Stimulated activated CD8-positive, alpha-beta memory T cell treated with anti-CD3 and anti-CD28 coated beads, Interleukin-7, amount 100 ng/mL, for 48 hours (primary cell): ENCODE data around the gene NOS1AP.
"Not testable (repeated sequence)": the region's sequence is repeated elsewhere in the genome, so short reads cannot be mapped to it uniquely, and the experiment has no call there.

Experiments
- DNase-seq, 2 donors: peaks; one replicate each; pipeline ENCODE4 v3.0.0-alpha.2; 2020; ENCODE audit warnings: low read depth in 1 of 2; ENCODE audit errors: extremely low read depth in 1 of 2

NOS1AP gene

GRCh38 chr1:162191396-162192305 is 122.2 kb downstream of the NOS1AP start:
- no peak for DNase-seq

GRCh38 chr1:162192306-162192678 is 122.8 kb downstream of the NOS1AP start:
- no peak for DNase-seq

GRCh38 chr1:162192763-162193162 is 123.3 kb downstream of the NOS1AP start:
- DNase-seq = no peak

- no peak for DNase-seq
Observed at GRCh38 chr1:162193221-162193620, 123.7 kb downstream of the NOS1AP start.

DNA sequence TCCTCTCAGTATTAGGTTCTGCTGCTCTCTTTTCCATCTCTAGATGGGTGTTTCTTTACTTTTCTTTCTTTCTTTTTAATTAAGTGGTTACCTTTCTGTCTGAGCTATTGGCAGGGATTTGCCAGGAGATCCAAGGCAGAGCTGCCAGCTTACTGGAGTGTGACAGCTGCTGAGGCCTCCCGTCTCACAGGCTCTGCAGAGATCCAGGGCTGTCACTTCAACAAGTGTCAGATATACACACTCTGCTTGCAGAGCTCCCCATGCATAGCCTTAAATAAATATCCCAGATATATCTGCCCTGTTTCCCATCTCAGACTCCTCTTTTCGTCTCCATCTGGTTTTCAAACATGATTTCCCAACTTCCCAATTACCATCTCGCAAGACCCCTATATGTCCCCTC is 124.3 kb downstream of the NOS1AP start:
- DNase-seq = no peak

- DNase-seq = no peak
Observed at GRCh38 chr1:162195567-162195966, 126.1 kb downstream of the NOS1AP start.

DNA sequence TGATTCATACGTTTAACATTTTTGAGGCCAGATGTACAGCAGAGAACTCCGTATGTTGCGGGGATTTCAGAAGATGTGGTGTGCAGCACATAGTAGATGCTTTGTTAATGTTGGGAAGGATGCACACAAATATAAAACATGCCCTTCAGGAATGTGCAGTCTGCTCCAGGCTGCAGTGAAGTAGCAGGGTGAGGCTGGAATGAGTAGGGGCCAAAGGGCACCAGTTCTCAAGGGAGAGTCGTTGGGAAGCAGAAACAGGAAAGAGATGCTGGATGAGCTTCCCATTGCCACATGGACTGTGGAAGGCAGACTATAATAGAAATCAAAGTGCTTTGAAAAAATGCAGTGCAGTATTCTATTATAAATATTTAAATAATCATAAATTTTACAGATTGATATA is 126.9 kb downstream of the NOS1AP start:
- no peak for DNase-seq

DNA sequence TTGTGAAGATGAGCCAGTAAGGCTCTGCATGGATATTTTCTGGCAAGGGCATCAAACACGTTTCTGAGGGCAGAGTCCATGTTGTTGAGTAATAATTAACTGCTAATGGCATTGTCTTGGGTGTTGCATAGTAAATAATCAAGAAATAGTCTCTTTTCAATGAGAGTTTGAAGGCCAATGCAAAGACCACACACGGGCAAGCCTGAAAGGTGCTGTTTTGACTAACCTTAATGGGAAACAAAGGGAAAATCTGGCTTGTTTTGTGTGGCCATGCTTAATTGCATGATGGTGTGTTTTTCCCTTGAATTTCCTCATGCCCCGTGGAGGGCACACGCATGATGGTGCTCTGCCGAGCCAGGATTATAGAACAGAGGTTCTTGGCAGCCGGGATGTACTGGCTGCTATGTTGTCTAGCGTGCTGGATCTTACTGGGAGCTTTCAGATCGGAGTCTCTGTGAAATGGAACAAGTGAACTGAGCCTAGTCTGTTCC is 127.6 kb downstream of the NOS1AP start:
- DNase-seq = no peak

DNA sequence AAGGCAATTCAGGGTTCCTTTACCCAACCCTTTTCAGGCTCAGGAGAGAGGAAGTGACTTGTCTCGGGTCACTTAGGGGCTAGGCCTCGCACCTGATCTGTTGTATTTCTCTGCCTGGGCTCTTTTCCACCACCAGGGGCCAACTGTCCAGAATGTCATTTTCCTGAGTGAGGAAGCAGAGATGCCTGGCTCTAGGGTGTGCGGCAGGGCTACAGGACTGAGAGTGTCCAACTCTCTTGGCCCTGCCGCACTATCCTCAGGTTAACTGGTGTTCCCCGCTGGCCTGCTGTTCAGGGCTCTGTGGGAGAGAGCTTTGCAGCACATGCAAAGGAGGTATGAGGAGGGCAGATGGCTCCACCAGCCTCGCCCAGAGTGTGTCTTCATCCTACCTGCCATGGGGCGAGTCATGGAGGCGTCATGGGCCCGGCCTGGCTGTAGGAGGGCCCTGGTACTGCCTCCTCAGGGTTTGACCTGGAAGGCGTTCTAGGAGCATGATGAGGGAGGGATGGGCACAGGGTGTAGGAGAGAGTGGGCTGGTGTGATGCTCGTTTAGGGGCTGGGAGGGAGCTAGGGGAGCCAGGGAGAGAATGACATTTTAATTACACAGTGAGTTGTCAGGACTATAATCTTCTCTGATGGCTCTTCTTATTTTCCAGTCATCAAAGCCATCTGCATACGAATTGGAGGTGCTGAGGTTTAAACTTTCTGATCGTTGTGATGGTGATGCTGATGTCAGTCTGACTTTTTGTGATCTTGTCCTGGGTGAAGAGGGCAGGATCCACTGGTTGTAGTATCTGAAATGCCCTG is 128.3 kb downstream of the NOS1AP start:
- no peak for DNase-seq

DNA sequence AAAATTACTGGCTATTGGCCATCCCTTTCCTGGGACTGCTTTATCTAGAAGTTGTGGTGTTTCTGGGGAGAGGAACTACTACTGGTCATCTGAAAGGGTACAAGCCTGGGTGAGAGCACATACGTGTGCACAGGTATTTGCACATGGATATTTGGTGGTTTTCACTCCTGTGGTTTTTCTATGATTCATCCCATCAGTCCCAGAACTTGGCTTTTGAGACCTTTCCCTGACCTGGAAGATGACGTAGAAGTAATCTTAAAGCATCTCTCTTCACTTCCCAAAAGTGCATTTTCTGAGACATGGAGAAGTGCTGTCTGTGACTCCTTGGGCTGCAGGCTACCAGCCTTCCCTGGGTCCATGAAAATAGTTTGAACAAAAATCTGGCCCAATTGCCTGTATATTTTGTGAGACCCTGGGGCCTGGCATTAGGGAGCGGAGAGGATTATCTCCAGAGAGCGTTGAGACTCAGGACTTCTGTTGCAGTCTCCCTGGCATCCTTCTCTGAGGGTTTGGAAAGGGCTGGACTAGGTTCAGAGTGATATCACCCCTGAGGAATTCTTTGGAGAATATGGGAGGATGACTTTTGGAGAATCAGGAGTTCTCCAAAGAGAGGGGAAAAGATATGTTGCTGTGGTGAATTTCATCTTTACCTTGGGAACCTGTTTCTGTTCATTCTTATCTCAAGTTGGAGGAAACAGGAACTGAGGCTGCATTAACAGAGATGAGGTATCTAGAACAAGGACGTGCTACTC is 130.8 kb downstream of the NOS1AP start:
- DNase-seq = no peak

GRCh38 chr1:162201062-162201461 is 131.6 kb downstream of the NOS1AP start:
- not testable (repeated sequence) for DNase-seq

DNA sequence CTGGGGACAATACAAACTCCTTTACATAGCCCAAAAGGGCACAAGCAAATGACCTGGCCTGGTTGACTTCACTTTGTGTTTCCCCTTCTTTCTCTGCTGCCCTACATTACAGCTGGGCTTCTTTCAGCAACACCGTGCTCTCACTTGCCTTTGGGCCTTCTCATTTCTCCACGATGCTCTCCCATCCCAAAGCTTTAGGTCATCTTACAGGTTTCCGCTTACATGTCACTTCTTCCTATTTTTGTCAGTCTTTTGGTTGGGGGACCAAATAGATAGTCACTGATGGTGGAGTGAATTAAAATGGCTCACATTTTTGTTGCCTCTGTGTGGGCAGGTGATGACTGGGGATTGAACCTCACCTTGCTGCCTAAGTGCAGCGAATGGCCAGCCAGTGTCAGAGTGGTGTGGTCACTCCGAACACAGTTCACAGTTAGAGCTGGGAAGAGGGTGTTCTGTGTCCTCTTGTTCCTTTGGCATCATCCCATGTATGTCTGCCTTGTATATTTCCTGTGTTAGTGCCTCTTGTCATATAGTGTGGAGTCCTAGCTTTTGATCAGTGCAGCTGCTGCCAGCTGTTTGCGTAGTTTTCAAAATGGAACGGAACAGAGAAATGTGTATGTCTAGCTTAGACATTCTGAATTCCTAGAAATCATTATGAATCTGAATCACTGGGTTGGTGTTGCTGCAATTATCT is 134.8 kb downstream of the NOS1AP start:
- no peak for DNase-seq

DNA sequence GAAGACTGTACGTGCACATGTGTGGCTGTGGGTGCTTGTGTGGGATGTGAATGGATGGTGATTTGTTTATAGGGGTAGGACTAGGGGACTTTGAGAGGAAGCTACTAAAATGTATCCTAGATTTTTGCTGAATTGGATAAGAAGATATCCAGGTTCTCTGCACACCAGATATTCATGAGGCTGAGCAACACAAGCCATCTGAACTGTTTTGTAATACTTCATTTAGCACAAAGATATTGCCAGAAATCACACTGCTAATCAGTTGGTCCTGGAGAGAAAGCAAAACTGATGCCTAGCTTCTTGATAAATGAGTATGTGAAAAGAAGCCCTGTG is 135.3 kb downstream of the NOS1AP start:
- DNase-seq = no peak

DNA sequence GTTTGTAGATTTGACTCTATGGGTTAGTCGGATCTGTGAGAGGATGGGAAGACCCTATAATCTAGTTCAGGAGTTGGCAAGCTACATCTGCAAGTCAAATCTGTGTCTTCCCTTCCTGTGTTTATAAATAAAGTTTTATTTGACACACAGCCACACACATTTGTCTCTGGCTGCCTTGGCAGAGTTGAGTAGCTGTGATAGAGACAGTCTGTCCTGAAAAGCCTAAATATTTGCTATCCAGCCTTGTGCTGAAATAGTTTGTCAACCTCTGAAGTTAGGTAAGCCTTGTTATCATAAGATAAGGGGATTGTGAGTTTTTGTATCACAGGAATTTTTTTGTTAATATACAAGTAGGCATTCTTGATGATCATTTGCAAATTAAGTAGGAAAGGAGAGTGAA is 136.8 kb downstream of the NOS1AP start:
- no peak for DNase-seq

- no peak for DNase-seq
Observed at GRCh38 chr1:162206749-162207635, 137.5 kb downstream of the NOS1AP start.

DNA sequence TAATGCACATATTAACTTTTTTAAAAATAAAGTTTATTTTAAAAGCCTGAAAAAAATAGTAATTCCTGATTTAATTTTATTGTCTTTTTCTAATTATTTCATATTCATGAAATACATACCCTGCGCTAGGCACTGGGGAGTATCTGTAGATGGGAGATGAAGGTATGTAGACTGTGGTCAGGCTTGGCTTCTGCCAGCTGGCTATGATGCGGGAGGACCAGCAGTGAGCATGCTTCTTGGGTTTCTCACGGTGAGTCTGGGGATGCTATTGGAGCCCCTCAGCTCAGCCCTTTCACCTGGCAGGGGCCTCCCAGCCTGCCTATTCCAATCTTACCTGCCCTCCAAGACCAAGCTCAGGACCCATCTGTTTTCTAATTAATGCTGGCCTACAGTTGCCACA is 138.4 kb downstream of the NOS1AP start:
- no peak for DNase-seq

DNA sequence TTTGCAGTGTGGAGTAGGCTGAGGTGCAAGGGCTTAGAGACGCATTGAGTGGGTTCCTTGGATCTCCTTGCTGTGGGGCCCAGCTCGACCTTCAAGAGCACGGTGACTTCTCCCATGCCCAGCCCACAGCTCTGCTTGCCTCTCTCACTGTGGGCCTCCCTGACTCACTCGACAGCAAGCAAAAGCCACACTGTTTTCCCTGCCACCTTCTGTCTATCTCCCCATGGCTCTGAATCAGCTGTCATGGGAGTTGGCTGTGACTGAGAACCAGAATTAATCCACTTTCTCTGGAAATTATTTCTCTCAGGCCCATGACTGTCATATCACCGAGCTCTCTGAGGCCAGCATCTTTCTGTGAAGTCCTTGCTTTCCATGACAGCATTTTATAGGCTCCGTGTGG is 140.7 kb downstream of the NOS1AP start:
- DNase-seq = no peak

- DNase-seq = no peak
Observed at GRCh38 chr1:162212713-162213112, 143.2 kb downstream of the NOS1AP start.

GRCh38 chr1:162213281-162213912 is 143.9 kb downstream of the NOS1AP start:
- no peak for DNase-seq
